Vagina (tissue), 2 donors: ENCODE results near the gene COBLL1. TPM values are rescaled to one million over a fixed set of nuclear protein-coding genes. Genes with fewer than 3 reads are reported as not detected.

Source experiments
- DNase-seq, 2 donors: peaks; one replicate each; pipeline ENCODE4 v3.0.0-alpha.2; 2017; ENCODE audit errors: extremely low spot score in 2 of 2
- H3K27ac ChIP-seq: fragments of 200-600 bp; sonication (generic); one replicate; pipeline ENCODE4 v1.5.1; 2019
- H3K27me3 ChIP-seq: fragments of 200-600 bp; sonication (generic); one replicate; pipeline ENCODE4 v1.5.1; 2019
- H3K36me3 ChIP-seq, 2 donors: fragments of 200-600 bp; sonication (generic); one replicate each; pipeline ENCODE4 v1.5.1; 2017 to 2019
- H3K4me1 ChIP-seq: fragments of 200-600 bp; sonication (generic); one replicate; pipeline ENCODE4 v1.5.1; 2019
- H3K4me3 ChIP-seq, 2 donors: fragments of 200-600 bp; sonication (generic); 1 replicate in 1 of 2; 2 replicates in 1 of 2; pipeline ENCODE4 v1.5.1; 2016 to 2019
- H3K9me3 ChIP-seq: fragments of 200-600 bp; sonication (generic); one replicate; pipeline ENCODE4 v1.5.1; 2019
- POLR2A ChIP-seq, 2 donors: fragments of 450-650 bp; IDR thresholded peaks; one replicate each; pipeline ENCODE4 v1.6.1; 2017; ENCODE audit warnings: antibody characterized with exemption in 2 of 2, mild to moderate bottlenecking in 2 of 2, moderate library complexity in 2 of 2
- POLR2AphosphoS5 ChIP-seq, 2 donors: sonication (generic); formaldehyde crosslinking; IDR thresholded peaks; one replicate each; pipeline ENCODE4 v1.9.0; 2017; ENCODE audit warnings: antibody characterized with exemption in 2 of 2, mild to moderate bottlenecking in 2 of 2, low read depth in 1 of 2; ENCODE audit not compliant: insufficient read depth in 1 of 2
- intact Hi-C: fragments of 100-400 bp; cut with DNase I; formaldehyde crosslinking; loops from one replicate; pipeline ENCODE4 v1.15.1; 2023
- total RNA-seq: library from RNA; depleted of rRNA; stranded (reverse); fragments of >200 nt; gene quantifications from one replicate; pipeline ENCODE4 v1.2.3, GENCODE V29; 2016
- TF ChIP-seq, protein P1 (sequence below), 3 experiments: fragments of 450-650 bp in 2 of 3; fragments of 200-600 bp in 1 of 3; sonication (generic) in 1 of 3; IDR thresholded peaks; one replicate each; pipeline ENCODE4 v1.5.1; 2017 to 2019; ENCODE audit warnings: antibody characterized with exemption in 3 of 3, mild to moderate bottlenecking in 2 of 3, moderate library complexity in 2 of 3

COBLL1 gene
- total RNA-seq, 1 donor from 2014 or later: 79.6 TPM

DNA sequence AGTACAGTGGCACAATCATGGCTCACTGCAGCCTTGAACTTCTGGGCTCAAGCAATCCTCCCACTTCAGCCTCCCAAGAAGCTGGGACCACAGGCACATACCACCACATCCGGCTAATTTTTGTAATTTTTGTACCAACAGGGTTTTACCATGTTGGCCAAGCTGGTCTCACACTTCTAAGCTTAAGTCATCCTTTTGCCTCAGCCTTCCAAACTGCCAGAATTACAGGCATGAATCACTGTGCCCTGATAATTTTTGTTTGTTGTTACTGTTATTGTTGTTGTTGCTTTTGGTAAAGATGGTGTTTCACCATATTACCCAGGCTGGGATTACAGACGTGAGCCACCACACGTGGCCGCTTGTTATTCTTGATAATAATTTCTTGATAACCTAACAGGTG, 10.5 kb upstream of the COBLL1 start:
- Histone ChIP-seq H3K4me1 (peaks cover 17% of the 10 kb centered on the region), H3K9me3 (no peaks in the 10 kb centered on the region), H3K36me3 (no peaks in the 10 kb centered on the region), H3K27ac (no peak overlapping the region), H3K27me3 (no peaks in the 10 kb centered on the region), H3K4me3 (no peak overlapping the region)
- no peak for TF ChIP-seq POLR2A (IDR thresholded peaks at IDR 0.05)
- TF ChIP-seq POLR2AphosphoS5 (IDR thresholded peaks at IDR 0.05; ENCODE audit: insufficient read depth in 1 of 2, low read depth in 1 of 2): no peak
- TF ChIP-seq, protein P1, sequence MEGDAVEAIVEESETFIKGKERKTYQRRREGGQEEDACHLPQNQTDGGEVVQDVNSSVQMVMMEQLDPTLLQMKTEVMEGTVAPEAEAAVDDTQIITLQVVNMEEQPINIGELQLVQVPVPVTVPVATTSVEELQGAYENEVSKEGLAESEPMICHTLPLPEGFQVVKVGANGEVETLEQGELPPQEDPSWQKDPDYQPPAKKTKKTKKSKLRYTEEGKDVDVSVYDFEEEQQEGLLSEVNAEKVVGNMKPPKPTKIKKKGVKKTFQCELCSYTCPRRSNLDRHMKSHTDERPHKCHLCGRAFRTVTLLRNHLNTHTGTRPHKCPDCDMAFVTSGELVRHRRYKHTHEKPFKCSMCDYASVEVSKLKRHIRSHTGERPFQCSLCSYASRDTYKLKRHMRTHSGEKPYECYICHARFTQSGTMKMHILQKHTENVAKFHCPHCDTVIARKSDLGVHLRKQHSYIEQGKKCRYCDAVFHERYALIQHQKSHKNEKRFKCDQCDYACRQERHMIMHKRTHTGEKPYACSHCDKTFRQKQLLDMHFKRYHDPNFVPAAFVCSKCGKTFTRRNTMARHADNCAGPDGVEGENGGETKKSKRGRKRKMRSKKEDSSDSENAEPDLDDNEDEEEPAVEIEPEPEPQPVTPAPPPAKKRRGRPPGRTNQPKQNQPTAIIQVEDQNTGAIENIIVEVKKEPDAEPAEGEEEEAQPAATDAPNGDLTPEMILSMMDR (IDR thresholded peaks at IDR 0.05): no peak
- DNase-seq: no peak
- intact Hi-C loops: no loop called here

DNA sequence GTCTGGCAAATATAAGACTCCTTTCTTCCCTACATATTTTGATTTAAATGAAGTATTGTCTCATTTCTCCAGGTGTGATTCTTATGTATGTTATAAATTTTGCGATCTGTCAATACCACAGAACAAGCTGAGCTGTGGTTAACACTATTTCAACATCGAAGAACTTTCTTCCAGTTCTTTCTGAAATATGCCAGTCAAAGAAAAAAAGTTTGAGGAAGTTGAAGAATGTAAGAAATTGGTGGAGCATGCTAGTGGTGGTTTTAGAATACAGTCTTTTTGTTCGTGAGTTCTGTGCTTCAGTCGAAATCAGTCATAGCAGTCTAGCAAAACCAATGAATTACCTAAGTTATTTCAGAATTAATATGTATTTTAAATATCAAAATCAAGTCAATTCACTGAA, 8.6 kb upstream of the COBLL1 start:
- no peaks in the 10 kb centered on the region for H3K36me3 ChIP-seq
- H3K27me3 ChIP-seq: no peaks in the 10 kb centered on the region
- H3K27ac ChIP-seq: no peak overlapping the region
- H3K4me3 ChIP-seq: no peak overlapping the region
- TF ChIP-seq, protein P1 (IDR thresholded peaks at IDR 0.05): no peak
- TF ChIP-seq POLR2AphosphoS5 (IDR thresholded peaks at IDR 0.05; ENCODE audit: insufficient read depth in 1 of 2, low read depth in 1 of 2) (no peak), POLR2A (IDR thresholded peaks at IDR 0.05) (no peak)
- no peak for DNase-seq
- peaks cover 17% of the 10 kb centered on the region for H3K4me1 ChIP-seq
- H3K9me3 ChIP-seq: no peaks in the 10 kb centered on the region
- intact Hi-C loops: no loop called here

DNA sequence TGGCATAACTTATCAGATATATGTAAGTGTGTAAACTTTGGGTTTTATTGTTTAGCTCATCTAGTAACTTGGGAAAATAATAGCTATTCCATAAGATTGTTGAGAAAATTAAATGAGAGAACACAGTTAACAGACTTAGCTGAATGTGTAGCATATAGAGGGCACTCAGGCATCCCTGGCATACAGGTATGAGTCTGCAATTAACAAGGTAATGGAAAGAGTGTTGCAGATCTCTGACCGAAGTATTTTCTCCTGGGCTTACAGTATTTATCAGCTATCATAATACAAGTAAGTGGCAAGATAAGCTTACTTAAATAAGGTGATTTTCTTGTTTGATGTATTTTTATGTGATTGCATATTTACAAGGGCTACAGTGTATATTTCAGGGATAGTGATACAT, 7.9 kb upstream of the COBLL1 start:
- no peaks in the 10 kb centered on the region for H3K36me3 ChIP-seq
- no peaks in the 10 kb centered on the region for H3K9me3 ChIP-seq
- TF ChIP-seq, protein P1 (IDR thresholded peaks at IDR 0.05): no peak
- TF ChIP-seq POLR2AphosphoS5 (IDR thresholded peaks at IDR 0.05; ENCODE audit: insufficient read depth in 1 of 2, low read depth in 1 of 2) (no peak), POLR2A (IDR thresholded peaks at IDR 0.05) (no peak)
- H3K4me1 ChIP-seq: peaks cover 17% of the 10 kb centered on the region
- intact Hi-C loops: no loop called here
- no peak overlapping the region for H3K4me3 ChIP-seq
- H3K27me3 ChIP-seq: no peaks in the 10 kb centered on the region
- no peak for DNase-seq
- H3K27ac ChIP-seq: no peak overlapping the region

DNA sequence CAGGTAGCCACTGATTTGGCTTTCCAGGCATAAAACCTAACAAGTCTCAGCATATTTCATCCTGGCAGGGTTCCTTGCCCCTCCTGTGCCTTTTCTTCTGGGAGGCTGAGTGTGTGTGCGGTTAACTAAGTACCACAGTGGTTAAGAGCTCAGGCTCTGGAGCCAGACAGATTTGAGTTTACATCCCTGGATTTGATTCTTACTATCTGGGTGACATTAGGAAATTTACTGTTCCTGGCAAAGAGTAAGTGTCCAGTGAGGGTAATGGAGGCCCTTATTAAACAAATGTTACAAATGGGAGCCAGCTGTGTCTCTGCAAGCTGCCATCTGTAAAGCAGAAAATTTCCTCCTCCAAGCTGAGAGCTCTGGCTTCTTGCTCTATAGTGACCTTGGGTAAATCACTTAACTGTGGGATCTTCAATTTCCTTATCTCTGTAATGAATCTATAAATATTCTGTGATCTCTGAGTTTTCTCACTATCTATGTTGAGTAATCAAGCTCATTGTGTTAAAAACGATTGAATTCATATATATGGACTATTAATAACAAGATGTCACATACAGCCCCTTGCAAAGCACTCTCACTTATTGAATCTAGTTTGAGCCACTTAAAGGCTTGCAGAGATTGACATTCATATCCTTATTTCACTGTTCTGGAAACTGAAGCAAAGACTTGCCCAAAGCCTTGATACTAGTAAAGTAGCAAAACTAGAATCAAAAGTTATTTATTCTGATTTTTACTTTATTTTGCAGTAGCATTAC, 6.5 kb upstream of the COBLL1 start:
- Histone ChIP-seq H3K4me1 (peaks cover 17% of the 10 kb centered on the region), H3K27ac (no peak overlapping the region), H3K27me3 (no peaks in the 10 kb centered on the region), H3K4me3 (no peak overlapping the region), H3K36me3 (no peaks in the 10 kb centered on the region), H3K9me3 (no peaks in the 10 kb centered on the region)
- TF ChIP-seq POLR2AphosphoS5 (IDR thresholded peaks at IDR 0.05; ENCODE audit: insufficient read depth in 1 of 2, low read depth in 1 of 2) (no peak), POLR2A (IDR thresholded peaks at IDR 0.05) (no peak)
- TF ChIP-seq, protein P1 (IDR thresholded peaks at IDR 0.05): no peak
- intact Hi-C loops: no loop called here
- DNase-seq: no peak

DNA sequence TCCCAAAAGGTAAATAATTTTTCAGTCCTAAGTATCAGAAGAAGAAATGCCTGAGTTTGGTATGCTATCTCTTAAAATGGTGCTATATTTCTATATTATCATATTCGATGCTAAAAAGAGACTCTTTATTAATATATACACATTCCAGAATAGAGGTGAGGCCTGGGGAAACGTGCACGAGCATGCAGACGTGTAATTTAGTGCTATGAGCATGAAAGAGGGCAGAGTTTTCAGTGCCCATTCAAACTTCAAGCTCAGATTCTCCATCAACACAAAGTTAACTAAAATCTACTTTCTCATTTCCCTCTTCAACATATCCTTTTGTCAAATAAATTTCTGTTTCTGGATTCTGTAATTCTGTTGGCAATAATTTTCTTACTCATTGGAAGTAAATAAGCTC, 5.7 kb upstream of the COBLL1 start:
- TF ChIP-seq POLR2AphosphoS5 (IDR thresholded peaks at IDR 0.05; ENCODE audit: insufficient read depth in 1 of 2, low read depth in 1 of 2): no peak
- no peak for TF ChIP-seq POLR2A (IDR thresholded peaks at IDR 0.05)
- intact Hi-C loops: no loop called here
- no peak overlapping the region for H3K27ac ChIP-seq

More for the DNA sequence above, 5.7 kb upstream of the COBLL1 start:
- H3K4me3 ChIP-seq: no peak overlapping the region
- no peaks in the 10 kb centered on the region for H3K36me3 ChIP-seq
- no peak for DNase-seq
- H3K4me1 ChIP-seq: peaks cover 24% of the 10 kb centered on the region
- H3K27me3 ChIP-seq: no peaks in the 10 kb centered on the region
- H3K9me3 ChIP-seq: no peaks in the 10 kb centered on the region
